Activated CD4-positive, alpha-beta T cell treated with anti-CD3 and anti-CD28 coated beads for 4 hours (primary cell): ENCODE results near the gene NCOA1.
"Not testable (repeated sequence)": the region's sequence is repeated elsewhere in the genome, so short reads cannot be mapped to it uniquely, and the experiment has no call there.

Experiments
- DNase-seq, 2 donors: peaks; one replicate each; pipeline ENCODE4 v3.0.0-alpha.2; 2020

NCOA1 gene

DNA sequence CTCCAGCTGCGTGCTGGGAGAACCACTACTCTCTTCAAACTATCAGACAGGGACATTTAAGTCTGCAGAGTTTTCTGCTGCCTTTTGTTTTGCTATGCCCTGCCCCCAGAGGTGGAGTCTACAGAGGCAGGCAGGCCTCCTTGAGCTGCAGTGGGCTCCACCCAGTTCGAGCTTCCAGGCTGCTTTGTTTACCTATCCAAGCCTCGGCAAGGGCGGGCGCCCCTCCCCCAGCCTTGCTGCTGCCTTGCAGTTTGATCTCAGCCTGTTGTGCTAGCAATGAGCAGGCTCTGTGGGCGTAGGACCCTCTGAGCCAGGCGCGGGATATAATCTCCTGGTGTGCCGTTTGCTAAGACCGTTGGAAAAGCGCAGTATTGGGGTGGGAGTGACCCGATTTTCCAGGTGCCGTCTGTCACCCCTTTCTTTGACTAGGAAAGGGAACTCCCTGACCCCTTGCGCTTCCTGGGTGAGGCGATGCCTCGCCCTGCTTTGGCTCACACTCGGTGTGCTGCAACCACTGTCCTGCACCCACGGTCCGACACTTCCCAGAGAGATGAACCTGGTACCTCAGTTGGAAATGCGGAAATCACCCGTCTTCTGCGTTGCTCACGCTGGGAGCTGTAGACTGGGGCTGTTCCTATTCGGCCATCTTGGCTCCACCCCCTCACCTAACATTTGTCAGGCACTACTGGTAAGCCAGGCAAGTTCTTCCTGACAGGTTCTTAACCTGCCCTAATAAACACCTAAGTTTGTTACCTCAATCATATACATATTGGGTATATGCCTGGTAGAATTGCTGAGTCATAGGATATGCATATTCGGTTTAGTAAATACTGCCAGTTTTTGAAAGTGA lies 315.0 kb downstream of the NCOA1 start:
- not testable (repeated sequence) for DNase-seq

DNA sequence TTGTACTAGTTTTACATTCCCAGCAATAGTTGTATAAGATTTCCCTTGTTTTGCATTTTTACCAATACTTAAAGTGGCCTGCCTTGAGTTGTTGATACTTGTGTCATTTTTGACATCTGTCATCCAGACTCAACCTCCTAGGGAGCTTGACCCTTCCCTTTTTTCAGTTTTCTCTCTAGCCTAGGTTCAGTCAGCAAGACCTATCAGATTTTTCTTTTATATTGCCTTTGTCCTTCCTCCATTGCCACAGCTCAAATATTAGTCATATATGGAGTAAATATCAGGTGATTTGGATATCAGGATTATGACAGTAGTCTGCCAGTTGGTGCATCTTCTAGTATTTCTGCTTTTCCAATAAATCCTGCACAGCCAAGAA lies 315.6 kb downstream of the NCOA1 start:
- no peak for DNase-seq

GRCh38 chr2:24809316-24810007 lies 318.4 kb downstream of the NCOA1 start:
- no peak for DNase-seq

DNA sequence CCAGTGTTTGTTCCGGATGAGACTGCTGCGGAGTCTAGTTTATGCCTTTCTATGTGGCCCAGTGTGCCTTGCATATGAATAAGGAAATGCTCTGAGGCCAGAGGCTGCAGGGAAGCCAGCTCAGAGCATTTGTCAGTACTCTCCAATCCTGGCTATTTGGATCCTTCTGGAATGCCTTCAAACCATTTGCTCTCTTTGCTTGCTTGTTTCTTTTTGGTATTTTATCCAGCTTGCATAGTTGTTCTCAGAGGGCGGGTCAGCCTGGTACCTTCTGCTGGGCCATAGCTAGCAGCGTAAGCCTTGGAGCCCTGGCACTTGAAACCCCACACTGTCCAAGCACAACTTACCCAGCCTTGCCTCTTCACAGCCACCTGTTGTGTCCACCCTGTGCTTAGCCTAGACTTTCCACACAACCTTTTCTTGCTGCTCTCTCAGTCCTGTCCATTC lies 322.7 kb downstream of the NCOA1 start:
- no peak for DNase-seq

DNA sequence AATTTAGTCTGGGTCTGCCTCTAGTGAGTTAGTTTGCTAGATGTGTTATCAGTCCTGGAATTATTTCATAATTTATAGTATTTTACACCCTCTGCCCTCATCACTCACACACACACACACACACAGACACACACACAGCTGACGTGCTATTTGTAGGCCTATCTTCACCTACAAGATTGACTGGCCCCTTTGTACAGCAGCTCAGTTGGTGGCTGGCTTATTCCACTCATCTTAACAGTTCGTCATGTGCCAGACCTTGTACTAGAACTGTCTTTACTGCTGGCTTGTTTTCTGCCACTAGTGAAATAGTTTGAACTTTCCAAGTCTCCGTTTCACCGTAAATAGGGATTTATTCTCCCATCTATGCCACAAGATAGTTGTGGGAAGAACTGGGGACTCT lies 323.5 kb downstream of the NCOA1 start:
- DNase-seq: no peak

GRCh38 chr2:24815171-24815570 lies 324.1 kb downstream of the NCOA1 start:
- no peak for DNase-seq

DNA sequence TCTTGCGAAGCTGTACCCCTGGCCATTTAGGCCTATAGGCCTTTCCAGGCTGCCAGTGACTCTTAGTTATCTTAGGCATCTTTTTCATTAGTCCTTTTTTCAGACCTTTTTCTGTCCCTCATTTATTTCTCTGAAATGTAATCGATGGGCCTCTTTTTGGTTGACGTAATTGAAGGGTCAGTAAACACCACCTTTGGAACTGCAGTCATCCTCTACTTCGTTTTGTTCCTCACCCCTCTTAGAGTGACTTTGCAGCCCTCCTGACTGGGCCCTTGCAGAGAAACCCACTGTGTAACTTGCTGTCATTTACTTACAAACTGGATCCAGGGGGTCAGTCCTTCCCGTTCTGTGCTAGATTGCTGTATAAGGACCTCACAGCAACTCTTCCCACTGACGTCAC lies 325.4 kb downstream of the NCOA1 start:
- no peak for DNase-seq

DNA sequence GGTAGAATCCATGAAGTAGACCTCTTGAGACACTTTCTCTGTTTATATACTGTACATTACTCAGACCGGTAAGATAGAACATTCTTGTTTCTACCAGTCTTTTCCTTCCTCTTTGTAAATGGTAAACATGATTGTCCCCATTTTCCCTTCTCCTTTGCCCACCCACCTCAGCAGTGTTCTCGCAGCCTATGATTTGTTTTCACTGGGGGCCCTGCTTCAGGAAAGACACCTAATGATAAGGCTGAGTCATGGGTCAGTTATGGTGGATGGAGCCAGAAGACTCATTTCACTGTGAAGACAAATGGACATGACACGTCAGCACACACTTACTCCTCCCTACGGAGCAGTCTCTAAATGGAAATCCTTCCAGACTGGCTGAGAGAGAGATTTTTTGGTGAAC lies 325.8 kb downstream of the NCOA1 start:
- no peak for DNase-seq

DNA sequence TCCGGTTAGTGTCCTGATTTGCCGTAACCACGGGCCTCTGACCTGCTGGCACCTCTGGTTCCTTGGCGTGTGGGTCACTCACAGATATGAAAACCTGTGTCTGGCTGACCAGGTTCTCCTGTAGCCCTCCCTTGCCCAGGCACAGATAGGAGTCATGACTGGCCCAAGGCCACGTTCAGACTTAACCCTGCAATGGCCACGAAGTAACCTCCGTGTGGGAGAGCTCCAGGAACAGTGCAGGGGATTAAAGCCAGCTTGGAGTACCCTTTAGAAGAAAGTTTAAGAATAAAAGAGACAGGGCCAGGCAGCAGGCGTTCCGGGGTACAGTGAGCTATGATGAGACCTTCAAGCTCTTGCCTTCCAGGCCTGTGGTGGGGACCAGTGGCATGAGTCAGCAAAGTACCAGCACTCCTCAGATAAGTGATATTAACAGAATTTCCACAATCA lies 327.7 kb downstream of the NCOA1 start:
- no peak for DNase-seq

- DNase-seq: no peak
Measured at GRCh38 chr2:24819442-24820174, 328.6 kb downstream of the NCOA1 start.

DNA sequence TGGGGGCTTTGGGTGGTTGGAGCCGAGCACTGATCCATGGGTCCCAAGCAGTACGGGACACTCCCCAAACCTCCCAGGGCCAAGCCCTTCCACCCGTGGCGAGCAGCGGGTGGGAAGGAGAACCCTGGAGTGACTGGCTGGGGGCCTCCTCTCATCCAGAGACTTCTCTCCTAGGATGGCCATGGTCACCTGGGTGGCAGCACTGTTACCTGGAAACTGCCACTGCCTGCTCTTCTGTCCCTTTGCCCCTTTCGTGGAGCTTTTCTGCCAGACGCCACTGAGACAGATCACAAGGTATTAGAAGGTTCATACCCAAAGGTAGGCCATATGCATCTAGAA lies 329.1 kb downstream of the NCOA1 start:
- DNase-seq: no peak
